ENCODE measurements around the gene AAR2. TPM values are rescaled to one million over a fixed set of nuclear protein-coding genes. Genes with fewer than 3 reads are reported as not detected.

Gene AAR2
- 26.1 and 29.6 TPM in 2 replicates for total RNA-seq

GRCh38 chr20:36235892-36236785 is at the start of gene AAR2:
Gene AAR2, plus strand, starts transcription at chr20:36236478. Its CDS starts 3,391 bp downstream, at chr20:36239869.

GRCh38 chr20:36305602-36306551 is 69.6 kb downstream of the AAR2 start, which contains the start of gene DLGAP4:
Gene DLGAP4, plus strand, starts transcription at chr20:36306339. Its CDS starts 125,379 bp downstream, at chr20:36431718.

Other genes with a start within 250 kb of the AAR2 start
- gene EPB41L1, start 81.7 kb upstream of the AAR2 start, total RNA-seq: 0.97 and 4.9 TPM in 2 replicates
- gene DLGAP4, start 69.9 kb downstream of the AAR2 start, total RNA-seq: 7.0 and 8.1 TPM in 2 replicates